ENCODE measurements around the gene AGT.
A peak's percentile ranks its signal among the peaks of the same experiment; 100 is the strongest.

Gene AGT

GRCh38 chr1:230713915-230714764 is at the start of gene AGT:
Gene AGT (minus strand): TSS chr1:230714122. CDS start chr1:230710823, 3,299 bp downstream.
- no peak within 1 kb of the TSS for H3K4me3 ChIP-seq (ENCODE audit: low read depth, low read length)

GRCh38 chr1:230761443-230762167 is 47.7 kb upstream of the AGT start:
- H3K4me3 ChIP-seq (ENCODE audit: low read depth, low read length): no peak overlapping the region
- H3K27me3 ChIP-seq (ENCODE audit: control insufficient read depth, insufficient read depth, low read length): no peaks in the 10 kb centered on the region
- H3K9ac ChIP-seq (ENCODE audit: low read depth, low read length): no peak overlapping the region
- no peaks in the 10 kb centered on the region for H3K4me1 ChIP-seq (ENCODE audit: control insufficient read depth, insufficient read depth, low read length)
- H3K9me3 ChIP-seq (ENCODE audit: control insufficient read depth, insufficient read depth, low read length): no peaks in the 10 kb centered on the region
- H3K36me3 ChIP-seq (ENCODE audit: control insufficient read depth, insufficient read depth, low read length): no peaks in the 10 kb centered on the region

More at GRCh38 chr1:230713915-230714764, at the start of gene AGT:
- no peaks in the 10 kb centered on the region for H3K9me3 ChIP-seq (ENCODE audit: control insufficient read depth, insufficient read depth, low read length)
- H3K27me3 ChIP-seq (ENCODE audit: control insufficient read depth, insufficient read depth, low read length): no peaks in the 10 kb centered on the region
- H3K9ac ChIP-seq (ENCODE audit: low read depth, low read length): no peak within 1 kb of the TSS
- no peaks in the 10 kb centered on the region for H3K36me3 ChIP-seq (ENCODE audit: control insufficient read depth, insufficient read depth, low read length)
- H3K4me1 ChIP-seq (ENCODE audit: control insufficient read depth, insufficient read depth, low read length): no peaks in the 10 kb centered on the region

- Histone ChIP-seq H3K9ac (ENCODE audit: low read depth, low read length) (no peak overlapping the region), H3K9me3 (ENCODE audit: control insufficient read depth, insufficient read depth, low read length) (no peaks in the 10 kb centered on the region), H3K36me3 (ENCODE audit: control insufficient read depth, insufficient read depth, low read length) (no peaks in the 10 kb centered on the region), H3K4me1 (ENCODE audit: control insufficient read depth, insufficient read depth, low read length) (no peaks in the 10 kb centered on the region), H3K4me3 (ENCODE audit: low read depth, low read length) (no peak overlapping the region), H3K27me3 (ENCODE audit: control insufficient read depth, insufficient read depth, low read length) (no peaks in the 10 kb centered on the region)
Observed at GRCh38 chr1:230760360-230760827, 46.5 kb upstream of the AGT start.

- Histone ChIP-seq H3K4me3 (ENCODE audit: low read depth, low read length) (no peak overlapping the region), H3K4me1 (ENCODE audit: control insufficient read depth, insufficient read depth, low read length) (no peaks in the 10 kb centered on the region), H3K9me3 (ENCODE audit: control insufficient read depth, insufficient read depth, low read length) (no peaks in the 10 kb centered on the region), H3K36me3 (ENCODE audit: control insufficient read depth, insufficient read depth, low read length) (no peaks in the 10 kb centered on the region), H3K9ac (ENCODE audit: low read depth, low read length) (no peak overlapping the region), H3K27me3 (ENCODE audit: control insufficient read depth, insufficient read depth, low read length) (no peaks in the 10 kb centered on the region)
Observed at GRCh38 chr1:230759369-230760065, 45.6 kb upstream of the AGT start.

GRCh38 chr1:230758709-230759368 is 44.9 kb upstream of the AGT start:
- H3K4me1 ChIP-seq (ENCODE audit: control insufficient read depth, insufficient read depth, low read length): no peaks in the 10 kb centered on the region
- H3K27me3 ChIP-seq (ENCODE audit: control insufficient read depth, insufficient read depth, low read length): no peaks in the 10 kb centered on the region
- H3K36me3 ChIP-seq (ENCODE audit: control insufficient read depth, insufficient read depth, low read length): no peaks in the 10 kb centered on the region
- no peak overlapping the region for H3K4me3 ChIP-seq (ENCODE audit: low read depth, low read length)
- H3K9me3 ChIP-seq (ENCODE audit: control insufficient read depth, insufficient read depth, low read length): no peaks in the 10 kb centered on the region
- H3K9ac ChIP-seq (ENCODE audit: low read depth, low read length): no peak overlapping the region

GRCh38 chr1:230757856-230758708 is 44.2 kb upstream of the AGT start:
- no peak overlapping the region for H3K9ac ChIP-seq (ENCODE audit: low read depth, low read length)

GRCh38 chr1:230754796-230755195 is 40.9 kb upstream of the AGT start:
- H3K9me3 ChIP-seq (ENCODE audit: control insufficient read depth, insufficient read depth, low read length): no peaks in the 10 kb centered on the region
- H3K4me1 ChIP-seq (ENCODE audit: control insufficient read depth, insufficient read depth, low read length): peaks cover 10% of the 10 kb centered on the region
- H3K9ac ChIP-seq (ENCODE audit: low read depth, low read length): no peak overlapping the region
- H3K36me3 ChIP-seq (ENCODE audit: control insufficient read depth, insufficient read depth, low read length): no peaks in the 10 kb centered on the region
- H3K4me3 ChIP-seq (ENCODE audit: low read depth, low read length): no peak overlapping the region
- H3K27me3 ChIP-seq (ENCODE audit: control insufficient read depth, insufficient read depth, low read length): no peaks in the 10 kb centered on the region

More at GRCh38 chr1:230757856-230758708, 44.2 kb upstream of the AGT start:
- Histone ChIP-seq H3K9me3 (ENCODE audit: control insufficient read depth, insufficient read depth, low read length) (no peaks in the 10 kb centered on the region), H3K27me3 (ENCODE audit: control insufficient read depth, insufficient read depth, low read length) (no peaks in the 10 kb centered on the region), H3K4me3 (ENCODE audit: low read depth, low read length) (no peak overlapping the region), H3K36me3 (ENCODE audit: control insufficient read depth, insufficient read depth, low read length) (no peaks in the 10 kb centered on the region), H3K4me1 (ENCODE audit: control insufficient read depth, insufficient read depth, low read length) (peaks cover 3% of the 10 kb centered on the region)

- Histone ChIP-seq H3K9ac (ENCODE audit: low read depth, low read length) (no peak overlapping the region), H3K9me3 (ENCODE audit: control insufficient read depth, insufficient read depth, low read length) (no peaks in the 10 kb centered on the region), H3K27me3 (ENCODE audit: control insufficient read depth, insufficient read depth, low read length) (no peaks in the 10 kb centered on the region), H3K4me1 (ENCODE audit: control insufficient read depth, insufficient read depth, low read length) (peaks cover 10% of the 10 kb centered on the region), H3K36me3 (ENCODE audit: control insufficient read depth, insufficient read depth, low read length) (no peaks in the 10 kb centered on the region), H3K4me3 (ENCODE audit: low read depth, low read length) (peak overlapping the region; percentile 39)
Observed at GRCh38 chr1:230753586-230754251, 39.8 kb upstream of the AGT start.

GRCh38 chr1:230753191-230753585 is 39.3 kb upstream of the AGT start:
- Histone ChIP-seq H3K36me3 (ENCODE audit: control insufficient read depth, insufficient read depth, low read length) (no peaks in the 10 kb centered on the region), H3K9ac (ENCODE audit: low read depth, low read length) (no peak overlapping the region), H3K27me3 (ENCODE audit: control insufficient read depth, insufficient read depth, low read length) (no peaks in the 10 kb centered on the region), H3K4me1 (ENCODE audit: control insufficient read depth, insufficient read depth, low read length) (peaks cover 10% of the 10 kb centered on the region), H3K4me3 (ENCODE audit: low read depth, low read length) (no peak overlapping the region), H3K9me3 (ENCODE audit: control insufficient read depth, insufficient read depth, low read length) (no peaks in the 10 kb centered on the region)

GRCh38 chr1:230752407-230752806 is 38.5 kb upstream of the AGT start:
- Histone ChIP-seq H3K9me3 (ENCODE audit: control insufficient read depth, insufficient read depth, low read length) (no peaks in the 10 kb centered on the region), H3K27me3 (ENCODE audit: control insufficient read depth, insufficient read depth, low read length) (no peaks in the 10 kb centered on the region), H3K9ac (ENCODE audit: low read depth, low read length) (no peak overlapping the region), H3K4me3 (ENCODE audit: low read depth, low read length) (no peak overlapping the region), H3K4me1 (ENCODE audit: control insufficient read depth, insufficient read depth, low read length) (peaks cover 10% of the 10 kb centered on the region), H3K36me3 (ENCODE audit: control insufficient read depth, insufficient read depth, low read length) (no peaks in the 10 kb centered on the region)

All from iPS-15b (cell line).